ENCODE measurements around the gene SKI. TPM values are rescaled to one million over a fixed set of nuclear protein-coding genes. Genes with fewer than 3 reads are reported as not detected.

The SKI gene
- total and polyA plus RNA-seq, 7 experiments from 2014 or later: 0.61 to 278 (median 95.3) TPM

- ATAC-seq (no peak), DNase-seq (no peak)
- Mint-ChIP-seq H3K4me3 (peak overlapping the region in 8 of 10 donors; percentile 4 to 79 (median 72)), H3K36me3 (peaks cover 0 to 30% (median 3%) of the 10 kb centered on the region in 5 donors), H3K4me1 (peaks cover 0 to 73% (median 40%) of the 10 kb centered on the region in 7 donors), H3K9me3 (peaks cover 0 to 18% (median 0%) of the 10 kb centered on the region in 11 donors), H3K27ac (peak overlapping the region in 3 of 9 donors; percentile 87 to 96 (median 93)), H3K27me3 (no peaks in the 10 kb centered on the region)
- Histone ChIP-seq H3K36me3 (ENCODE audit: control insufficient read depth in 2 of 3, insufficient read depth in 3 of 3, low read length in 3 of 3) (peaks cover 0 to 33% (median 3%) of the 10 kb centered on the region in 3 experiments), H3K4me1 (ENCODE audit: control insufficient read depth in 2 of 2, insufficient read depth in 2 of 2, low read length in 2 of 2) (peaks cover 35 to 84% of the 10 kb centered on the region in 2 donors), H3K9me3 (ENCODE audit: control insufficient read depth in 2 of 3, low read length in 3 of 3) (peaks cover 9 to 20% (median 12%) of the 10 kb centered on the region in 3 experiments), H3K27me3 (ENCODE audit: control insufficient read depth in 2 of 2, insufficient read depth in 2 of 2, low read length in 2 of 2) (no peaks in the 10 kb centered on the region), H3K27ac (ENCODE audit: low read depth, low read length) (peak overlapping the region; percentile 98), H3K4me3 (ENCODE audit: low read length) (no peak overlapping the region)
- CTCF ChIA-PET: interaction anchor here (0.8 kb wide), 1 partner anchor 52 kb away, joined by 4 read pairs; no protein-coding TSS in a partner anchor
- POLR2A ChIA-PET: interaction anchor here (1.9 to 12.9 kb wide), 2 partner anchors 10 to 18 kb away, joined by 10 to 244 read pairs; no protein-coding TSS in a partner anchor
- intact Hi-C loops (cut with micrococcal nuclease): no loop called here
Observed at GRCh38 chr1:2251363-2251762, 23.2 kb downstream of the SKI start.

DNA sequence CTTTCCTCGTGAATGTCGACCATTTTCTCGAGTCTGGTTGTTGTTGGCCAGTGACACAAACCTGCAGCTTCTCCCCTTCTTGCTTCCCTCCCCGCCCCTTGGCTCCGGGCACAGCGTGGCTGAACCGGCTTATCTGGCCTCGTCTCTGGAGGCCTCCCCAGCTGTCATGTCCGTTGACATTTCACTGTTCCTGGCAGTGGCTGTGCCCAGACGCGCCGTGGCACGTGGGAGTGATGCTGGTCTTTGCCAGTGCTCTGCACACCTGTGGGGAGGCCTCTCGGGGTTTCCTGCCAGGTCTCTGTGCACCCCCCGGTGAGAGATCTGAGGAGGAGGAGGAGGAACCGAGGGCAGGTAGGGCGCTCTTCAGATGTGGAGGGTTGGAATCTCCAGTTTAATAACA, 23.7 kb downstream of the SKI start:
- H3K27me3 ChIP-seq (ENCODE audit: control insufficient read depth in 2 of 2, insufficient read depth in 2 of 2, low read length in 2 of 2): no peaks in the 10 kb centered on the region
- H3K27me3 Mint-ChIP-seq: no peaks in the 10 kb centered on the region
- intact Hi-C loops (cut with micrococcal nuclease): no loop called here
- peak overlapping the region; percentile 98 for H3K27ac ChIP-seq (ENCODE audit: low read depth, low read length)
- H3K9me3 ChIP-seq (ENCODE audit: control insufficient read depth in 2 of 3, low read length in 3 of 3): peaks cover 12 to 23% (median 12%) of the 10 kb centered on the region in 3 experiments
- peak overlapping the region in 3 of 9 donors; percentile 87 to 96 (median 93) for H3K27ac Mint-ChIP-seq
- peaks cover 0 to 16% (median 0%) of the 10 kb centered on the region in 11 donors for H3K9me3 Mint-ChIP-seq
- peak in 3 of 9 donors; percentile 31 to 57 (median 32) for DNase-seq
- ATAC-seq: no peak
- peaks cover 0 to 33% (median 3%) of the 10 kb centered on the region in 3 experiments for H3K36me3 ChIP-seq (ENCODE audit: control insufficient read depth in 2 of 3, insufficient read depth in 3 of 3, low read length in 3 of 3)
- peaks cover 0 to 28% (median 3%) of the 10 kb centered on the region in 5 donors for H3K36me3 Mint-ChIP-seq
- ChIA-PET POLR2A (interaction anchor here (1.1 to 12.9 kb wide), 3 partner anchors 9 to 18 kb away, joined by 3 to 244 read pairs (median 10); no protein-coding TSS in a partner anchor), CTCF (interaction anchor here (0.8 to 1.2 kb wide), 2 partner anchors 18 to 52 kb away, joined by 3 to 4 read pairs; no protein-coding TSS in a partner anchor)
- H3K4me1 ChIP-seq (ENCODE audit: control insufficient read depth in 2 of 2, insufficient read depth in 2 of 2, low read length in 2 of 2): peaks cover 38 to 84% of the 10 kb centered on the region in 2 donors
- H3K4me3 ChIP-seq (ENCODE audit: low read length): no peak overlapping the region
- H3K4me1 Mint-ChIP-seq: peaks cover 0 to 68% (median 39%) of the 10 kb centered on the region in 7 donors
- peak overlapping the region in 9 of 10 donors; percentile 39 to 79 (median 72) for H3K4me3 Mint-ChIP-seq

DNA sequence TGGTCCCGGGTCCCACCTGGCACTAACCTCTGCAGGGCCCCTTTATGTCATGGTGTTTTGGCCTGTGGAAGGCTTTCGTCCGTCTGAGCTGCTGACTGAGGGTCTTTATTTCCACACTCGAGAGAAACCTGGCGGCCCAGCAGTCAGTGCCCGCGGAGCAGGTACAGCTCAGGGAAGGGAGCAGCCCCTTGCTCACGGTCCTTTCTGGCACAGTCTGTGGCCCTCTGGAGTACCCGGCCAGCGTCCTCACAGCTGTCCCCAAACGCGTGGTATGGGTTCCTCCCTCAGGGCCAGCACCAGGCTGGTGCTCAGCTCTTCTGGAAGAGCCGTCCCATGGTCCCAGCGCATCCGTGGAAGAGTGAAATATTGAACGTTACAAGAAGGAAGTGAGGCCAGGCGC, 24.3 kb downstream of the SKI start:
- POLR2A ChIA-PET: interaction anchor here (0.9 to 12.9 kb wide), 4 partner anchors 9 to 21 kb away, joined by 3 to 244 read pairs (median 6); no protein-coding TSS in a partner anchor
- ATAC-seq: no peak
- DNase-seq: no peak
- CTCF ChIA-PET: interaction anchor here (0.7 to 1.6 kb wide), 4 partner anchors 18 to 51 kb away, joined by 3 to 5 read pairs (median 4); no protein-coding TSS in a partner anchor
- Histone ChIP-seq H3K4me3 (ENCODE audit: low read length) (no peak overlapping the region), H3K27me3 (ENCODE audit: control insufficient read depth in 2 of 2, insufficient read depth in 2 of 2, low read length in 2 of 2) (no peaks in the 10 kb centered on the region), H3K4me1 (ENCODE audit: control insufficient read depth in 2 of 2, insufficient read depth in 2 of 2, low read length in 2 of 2) (peaks cover 44 to 78% of the 10 kb centered on the region in 2 donors), H3K36me3 (ENCODE audit: control insufficient read depth in 2 of 3, insufficient read depth in 3 of 3, low read length in 3 of 3) (peaks cover 0 to 33% (median 3%) of the 10 kb centered on the region in 3 experiments), H3K9me3 (ENCODE audit: control insufficient read depth in 2 of 3, low read length in 3 of 3) (peaks cover 12 to 23% (median 12%) of the 10 kb centered on the region in 3 experiments), H3K27ac (ENCODE audit: low read depth, low read length) (peak overlapping the region; percentile 98)
- Mint-ChIP-seq H3K4me1 (peaks cover 0 to 65% (median 41%) of the 10 kb centered on the region in 7 donors), H3K4me3 (peak overlapping the region; percentile 14 to 79 (median 72)), H3K27ac (peak overlapping the region in 4 of 9 donors; percentile 84 to 96 (median 90)), H3K9me3 (peaks cover 0 to 18% (median 3%) of the 10 kb centered on the region in 11 donors), H3K27me3 (no peaks in the 10 kb centered on the region), H3K36me3 (peaks cover 0 to 32% (median 3%) of the 10 kb centered on the region in 5 donors)
- intact Hi-C loops (cut with micrococcal nuclease): no loop called here

DNA sequence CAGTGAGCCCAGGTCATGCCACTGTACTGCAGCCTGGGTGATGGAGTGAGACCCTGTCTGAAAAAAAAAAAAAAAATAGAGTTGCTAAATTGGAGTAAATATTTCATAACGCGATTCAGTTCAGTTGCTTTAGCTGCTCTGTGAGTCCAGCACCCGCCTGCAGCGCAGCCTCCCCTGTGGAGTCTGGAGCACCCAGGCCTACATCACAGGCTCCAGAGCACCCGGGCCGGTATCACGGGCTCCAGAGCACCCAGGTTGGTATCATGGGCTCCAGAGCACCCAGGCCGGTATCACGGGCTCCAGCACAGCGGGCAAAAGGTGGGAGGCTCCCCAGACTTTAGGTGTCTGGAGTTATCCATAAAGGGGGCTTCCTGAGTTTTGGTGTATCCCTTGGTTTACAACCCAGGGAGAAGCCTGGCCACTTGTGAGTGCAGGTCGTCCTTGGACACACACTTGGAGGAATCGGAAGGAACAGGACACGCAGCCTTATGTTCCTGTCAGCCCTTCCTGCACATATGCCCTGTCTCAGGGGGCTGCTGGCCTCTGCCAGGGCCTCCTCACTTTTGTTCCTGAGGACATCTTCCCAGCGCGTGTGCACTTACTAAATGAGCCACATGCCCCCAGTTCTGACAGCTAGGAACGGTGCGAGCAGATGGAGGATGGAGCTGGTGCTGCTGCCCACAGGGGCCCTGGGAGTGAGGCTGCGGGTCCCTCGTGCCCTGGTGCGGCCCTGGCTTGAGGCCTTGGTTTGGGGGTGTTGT, 25.1 kb downstream of the SKI start:
- peak overlapping the region in 8 of 10 donors; percentile 14 to 79 (median 68) for H3K4me3 Mint-ChIP-seq
- no peak for DNase-seq
- Histone ChIP-seq H3K9me3 (ENCODE audit: control insufficient read depth in 2 of 3, low read length in 3 of 3) (peaks cover 12 to 23% (median 12%) of the 10 kb centered on the region in 3 experiments), H3K27ac (ENCODE audit: low read depth, low read length) (peak overlapping the region; percentile 98), H3K36me3 (ENCODE audit: control insufficient read depth in 2 of 3, insufficient read depth in 3 of 3, low read length in 3 of 3) (peaks cover 0 to 27% (median 3%) of the 10 kb centered on the region in 3 experiments), H3K27me3 (ENCODE audit: control insufficient read depth in 2 of 2, insufficient read depth in 2 of 2, low read length in 2 of 2) (no peaks in the 10 kb centered on the region), H3K4me3 (ENCODE audit: low read length) (no peak overlapping the region), H3K4me1 (ENCODE audit: control insufficient read depth in 2 of 2, insufficient read depth in 2 of 2, low read length in 2 of 2) (peaks cover 41 to 72% of the 10 kb centered on the region in 2 donors)
- intact Hi-C loops (cut with micrococcal nuclease): no loop called here
- H3K9me3 Mint-ChIP-seq: peaks cover 0 to 18% (median 3%) of the 10 kb centered on the region in 11 donors
- peaks cover 6 to 64% (median 41%) of the 10 kb centered on the region in 7 donors for H3K4me1 Mint-ChIP-seq
- ChIA-PET POLR2A (interaction anchor here (0.9 to 12.9 kb wide), 4 partner anchors 10 to 20 kb away, joined by 3 to 244 read pairs (median 6); no protein-coding TSS in a partner anchor), CTCF (interaction anchor here (0.7 to 1.6 kb wide), 3 partner anchors 19 to 35 kb away, joined by 3 to 5 read pairs (median 3); no protein-coding TSS in a partner anchor)
- ATAC-seq: no peak
- peaks cover 0 to 37% (median 3%) of the 10 kb centered on the region in 5 donors for H3K36me3 Mint-ChIP-seq
- H3K27me3 Mint-ChIP-seq: no peaks in the 10 kb centered on the region
- peak overlapping the region in 4 of 9 donors; percentile 58 to 96 (median 90) for H3K27ac Mint-ChIP-seq

- Mint-ChIP-seq H3K4me3 (peak overlapping the region in 3 of 10 donors; percentile 59 to 76 (median 72)), H3K36me3 (peaks cover 0 to 36% (median 3%) of the 10 kb centered on the region in 5 donors), H3K27me3 (no peaks in the 10 kb centered on the region), H3K4me1 (peaks cover 14 to 63% (median 39%) of the 10 kb centered on the region in 7 donors), H3K27ac (peak overlapping the region in 3 of 9 donors; percentile 58 to 93 (median 87)), H3K9me3 (peaks cover 0 to 18% (median 3%) of the 10 kb centered on the region in 11 donors)
- ChIA-PET CTCF (interaction anchor here (1.6 kb wide), 1 partner anchor 34 kb away, joined by 3 read pairs; no protein-coding TSS in a partner anchor), POLR2A (interaction anchor here (12.9 kb wide), 1 partner anchor 20 kb away, joined by 244 read pairs; no protein-coding TSS in a partner anchor)
- Histone ChIP-seq H3K27ac (ENCODE audit: low read depth, low read length) (peak overlapping the region; percentile 98), H3K36me3 (ENCODE audit: control insufficient read depth in 2 of 3, insufficient read depth in 3 of 3, low read length in 3 of 3) (peaks cover 0 to 21% (median 3%) of the 10 kb centered on the region in 3 experiments), H3K9me3 (ENCODE audit: control insufficient read depth in 2 of 3, low read length in 3 of 3) (peaks cover 12 to 23% (median 12%) of the 10 kb centered on the region in 3 experiments), H3K27me3 (ENCODE audit: control insufficient read depth in 2 of 2, insufficient read depth in 2 of 2, low read length in 2 of 2) (no peaks in the 10 kb centered on the region), H3K4me1 (ENCODE audit: control insufficient read depth in 2 of 2, insufficient read depth in 2 of 2, low read length in 2 of 2) (peaks cover 43 to 70% of the 10 kb centered on the region in 2 donors), H3K4me3 (ENCODE audit: low read length) (no peak overlapping the region)
- ATAC-seq (no peak), DNase-seq (peak in 1 of 9 donors; percentile 30)
- intact Hi-C loops (cut with micrococcal nuclease): loop anchor here in 1 of 2 donors (2.0 kb wide), 1 partner anchor 49 kb away; no protein-coding TSS in a partner anchor
Observed at GRCh38 chr1:2253797-2254480, 25.8 kb downstream of the SKI start.
